B cell (primary cell): ENCODE results near the gene WDR38. TPM values are rescaled to one million over a fixed set of nuclear protein-coding genes. Genes with fewer than 3 reads are reported as not detected.

Experiments
- ATAC-seq: fragments of 200-7000 bp; cut with Tn5 transposase; one replicate; pipeline ENCODE4 v1.10.0; 2021; ENCODE audit warnings: low read depth, mild to moderate bottlenecking, moderate number of reproducible peaks, moderate library complexity
- CTCF ChIA-PET: fragments of 350-600 bp; sonication (Branson Sonifier 250); formaldehyde crosslinking; loops from one replicate; lab custom pipeline; 2021; ENCODE audit warnings: antibody characterized with exemption, inconsistent platforms; lab: Charles Lee
- POLR2A ChIA-PET: fragments of 350-600 bp; sonication (Branson Sonifier 250); formaldehyde crosslinking; loops from one replicate; lab custom pipeline; 2021; ENCODE audit warnings: antibody characterized with exemption; lab: Charles Lee
- DNase-seq: peaks from one replicate; pipeline ENCODE4 v3.0.0; 2013
- H2AFZ ChIP-seq: 2 replicates; pipeline ENCODE4 v1.6.1; 2012; ENCODE audit warnings: mild to moderate bottlenecking, low read depth, low read length; ENCODE audit not compliant: insufficient read depth, poor library complexity, severe bottlenecking
- H3K27ac ChIP-seq, 2 donors: 1 replicate in 1 of 2; 2 replicates in 1 of 2; pipeline ENCODE4 v1.5.1; 2012 to 2013; ENCODE audit warnings: low read length in 2 of 2, mild to moderate bottlenecking in 2 of 2, moderate library complexity in 1 of 2
- H3K27me3 ChIP-seq, 4 experiments: fragments of 200-600 bp in 1 of 4; sonication (generic) in 1 of 4; replicated peaks in 1 of 4; 1 replicate in 2 of 4; 2 replicates in 2 of 4; pipeline versions ENCODE4 v1.6.1 to v1.7.0; 2013 to 2016; ENCODE audit warnings: low read length in 3 of 4, mild to moderate bottlenecking in 2 of 4, mixed read lengths in 1 of 4, moderate library complexity in 1 of 4; ENCODE audit not compliant: insufficient read depth in 4 of 4, control insufficient read depth in 3 of 4; ENCODE audit errors: control extremely low read depth in 1 of 4
- H3K36me3 ChIP-seq, 2 experiments: replicated peaks in 1 of 2; 1 replicate in 1 of 2; 2 replicates in 1 of 2; pipeline versions ENCODE4 v1.6.1 to v1.7.1; 2013; ENCODE audit warnings: low read length in 1 of 2; ENCODE audit not compliant: insufficient read depth in 2 of 2, control insufficient read depth in 1 of 2; ENCODE audit errors: control extremely low read depth in 1 of 2, extremely low read depth in 1 of 2
- H3K4me1 ChIP-seq, 2 donors: fragments of 200-600 bp in 1 of 2; sonication (generic) in 1 of 2; 1 replicate in 1 of 2; 2 replicates in 1 of 2; pipeline versions ENCODE4 v1.5.1 to v1.6.1; 2013 to 2017; ENCODE audit warnings: low read length in 2 of 2; ENCODE audit not compliant: control insufficient read depth in 2 of 2, insufficient read depth in 2 of 2
- H3K4me2 ChIP-seq: replicated peaks from 2 replicates; pipeline ENCODE3; 2012; ENCODE audit warnings: mild to moderate bottlenecking, low read depth, low read length; ENCODE audit not compliant: poor library complexity, severe bottlenecking
- H3K4me3 ChIP-seq, 5 experiments: fragments of 200-600 bp in 1 of 5; sonication (generic) in 1 of 5; 1 replicate in 3 of 5; 2 replicates in 2 of 5; pipeline versions ENCODE4 v1.5.1 to v1.7.0; 2011 to 2016; ENCODE audit warnings: low read length in 4 of 5, mild to moderate bottlenecking in 4 of 5, low read depth in 2 of 5, control low read depth in 1 of 5, moderate library complexity in 1 of 5; ENCODE audit not compliant: insufficient read depth in 1 of 5; ENCODE audit errors: control extremely low read depth in 1 of 5, extremely low read depth in 1 of 5
- H3K79me2 ChIP-seq: fragments of 200-600 bp; sonication (generic); one replicate; pipeline ENCODE4 v1.6.0; 2016; ENCODE audit warnings: low read length; ENCODE audit not compliant: control insufficient read depth, insufficient read depth
- H3K9ac ChIP-seq: fragments of 200-600 bp; sonication (generic); 2 replicates; pipeline ENCODE4 v1.6.1; 2017; ENCODE audit warnings: mild to moderate bottlenecking, low read length, moderate library complexity
- H3K9me3 ChIP-seq, 3 donors: one replicate each; pipeline versions ENCODE4 v1.6.1 to v1.7.1; 2013; ENCODE audit warnings: low read length in 2 of 3; ENCODE audit not compliant: control insufficient read depth in 2 of 3, insufficient read depth in 1 of 3; ENCODE audit errors: control extremely low read depth in 1 of 3
- H4K20me1 ChIP-seq: 2 replicates; pipeline ENCODE4 v1.6.0; 2012; ENCODE audit warnings: mild to moderate bottlenecking, low read length; ENCODE audit not compliant: insufficient read depth, control insufficient read depth, poor library complexity, severe bottlenecking
- H3K27ac Mint-ChIP-seq: one replicate; pipeline ENCODE4 v1.8.0; 2021; ENCODE audit warnings: mixed read lengths
- H3K27me3 Mint-ChIP-seq: one replicate; pipeline ENCODE4 v1.8.0; 2021; ENCODE audit warnings: mixed read lengths
- H3K4me1 Mint-ChIP-seq: one replicate; pipeline ENCODE4 v1.8.0; 2021; ENCODE audit warnings: mixed read lengths
- H3K4me3 Mint-ChIP-seq: one replicate; pipeline ENCODE4 v1.8.0; 2021; ENCODE audit warnings: mixed read lengths
- H3K9me3 Mint-ChIP-seq: one replicate; pipeline ENCODE4 v1.8.0; 2022; ENCODE audit warnings: mixed read lengths; ENCODE audit not compliant: insufficient read depth
- EZH2 ChIP-seq: IDR thresholded peaks from 2 replicates; pipeline ENCODE4 v1.6.1; 2012; ENCODE audit warnings: borderline replicate concordance, low read depth, mild to moderate bottlenecking, moderate library complexity, low read length; ENCODE audit not compliant: insufficient read depth, poor library complexity, severe bottlenecking
- WGBS: methylation state at CpG from one replicate; pipeline ENCODE4 v1.1.5; 2013; ENCODE audit warnings: missing lambda C conversion rate; ENCODE audit not compliant: insufficient coverage; 5-methylcytosine and 5-hydroxymethylcytosine counted together
- intact Hi-C: fragments of 100-400 bp; cut with micrococcal nuclease; formaldehyde crosslinking; loops from one replicate; pipeline ENCODE4 v1.10.0; 2022
- polyA plus RNA-seq: library from polyadenylated mRNA; depleted of rRNA; stranded (reverse); fragments of >200 nt; gene quantifications from 2 replicates; pipeline ENCODE4 v1.2.3, GENCODE V29; 2012
- total RNA-seq, 2 donors: library from RNA; stranded (reverse); fragments of 120-200 nt in 1 of 2; gene quantifications; 1 replicate in 1 of 2; 2 replicates in 1 of 2; pipeline versions ENCODE4 v1.2.3 to v1.2.4, GENCODE V29; 2013 to 2022
- TF ChIP-seq, protein P1 (sequence below): fragments of 200-600 bp; IDR thresholded peaks from one replicate; pipeline ENCODE4 v1.8.0; 2022; ENCODE audit warnings: antibody characterized with exemption, mild to moderate bottlenecking

WDR38 gene
- total and polyA plus RNA-seq, 2 donors (not counting 1 experiment from before 2014, with no cell fraction given), result not detected

DNA sequence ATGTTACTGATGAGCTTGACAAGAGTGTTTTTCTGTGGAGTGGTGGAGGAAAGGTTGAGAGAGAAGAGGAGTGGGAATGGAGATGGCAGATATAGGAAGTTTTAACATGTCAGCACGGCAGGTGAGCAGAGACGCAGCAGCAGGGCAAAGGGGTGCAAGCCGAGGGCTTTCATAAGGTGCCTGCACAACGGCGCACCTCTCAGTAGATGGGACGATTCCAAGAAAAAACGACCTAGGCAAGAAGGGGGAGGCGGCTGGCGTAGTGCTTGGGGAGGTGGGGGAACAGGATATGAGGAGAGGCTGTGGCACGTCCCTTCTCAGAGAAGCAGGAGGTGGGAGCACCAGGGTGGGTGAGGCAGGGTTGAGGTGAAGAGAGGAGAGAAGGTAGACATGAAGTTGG is 33.2 kb downstream of the WDR38 start:
- Histone ChIP-seq H3K4me2 (no peak overlapping the region), H3K9me3 (no peaks in the 10 kb centered on the region), H2AFZ (no peak overlapping the region), H4K20me1 (no peaks in the 10 kb centered on the region), H3K9ac (no peak overlapping the region), H3K27ac (no peak overlapping the region), H3K36me3 (peaks cover 0 to 71% of the 10 kb centered on the region in 2 experiments), H3K4me1 (no peaks in the 10 kb centered on the region), H3K79me2 (no peaks in the 10 kb centered on the region), H3K4me3 (no peak overlapping the region), H3K27me3 (no peaks in the 10 kb centered on the region)
- TF ChIP-seq, protein P1, sequence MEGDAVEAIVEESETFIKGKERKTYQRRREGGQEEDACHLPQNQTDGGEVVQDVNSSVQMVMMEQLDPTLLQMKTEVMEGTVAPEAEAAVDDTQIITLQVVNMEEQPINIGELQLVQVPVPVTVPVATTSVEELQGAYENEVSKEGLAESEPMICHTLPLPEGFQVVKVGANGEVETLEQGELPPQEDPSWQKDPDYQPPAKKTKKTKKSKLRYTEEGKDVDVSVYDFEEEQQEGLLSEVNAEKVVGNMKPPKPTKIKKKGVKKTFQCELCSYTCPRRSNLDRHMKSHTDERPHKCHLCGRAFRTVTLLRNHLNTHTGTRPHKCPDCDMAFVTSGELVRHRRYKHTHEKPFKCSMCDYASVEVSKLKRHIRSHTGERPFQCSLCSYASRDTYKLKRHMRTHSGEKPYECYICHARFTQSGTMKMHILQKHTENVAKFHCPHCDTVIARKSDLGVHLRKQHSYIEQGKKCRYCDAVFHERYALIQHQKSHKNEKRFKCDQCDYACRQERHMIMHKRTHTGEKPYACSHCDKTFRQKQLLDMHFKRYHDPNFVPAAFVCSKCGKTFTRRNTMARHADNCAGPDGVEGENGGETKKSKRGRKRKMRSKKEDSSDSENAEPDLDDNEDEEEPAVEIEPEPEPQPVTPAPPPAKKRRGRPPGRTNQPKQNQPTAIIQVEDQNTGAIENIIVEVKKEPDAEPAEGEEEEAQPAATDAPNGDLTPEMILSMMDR, result no peak
- TF ChIP-seq EZH2, result no peak
- no peak for DNase-seq
- CTCF ChIA-PET, result interaction anchor here (1.6 kb wide), 1 partner anchor 33 kb away, joined by 6 read pairs; the partner anchor contains the start of gene WDR38
- Mint-ChIP-seq H3K4me1 (no peaks in the 10 kb centered on the region), H3K9me3 (no peaks in the 10 kb centered on the region), H3K4me3 (no peak overlapping the region), H3K27ac (no peak overlapping the region), H3K27me3 (no peaks in the 10 kb centered on the region)
- no peak for ATAC-seq
- POLR2A ChIA-PET, result interaction anchor here (0.5 kb wide), 1 partner anchor 1973 kb away, joined by 3 read pairs; the partner anchor contains the start of gene ZBTB6
- intact Hi-C loops, result no loop called here
- 96% methylated on average over 10 of the region's 10 CpGs for WGBS

DNA sequence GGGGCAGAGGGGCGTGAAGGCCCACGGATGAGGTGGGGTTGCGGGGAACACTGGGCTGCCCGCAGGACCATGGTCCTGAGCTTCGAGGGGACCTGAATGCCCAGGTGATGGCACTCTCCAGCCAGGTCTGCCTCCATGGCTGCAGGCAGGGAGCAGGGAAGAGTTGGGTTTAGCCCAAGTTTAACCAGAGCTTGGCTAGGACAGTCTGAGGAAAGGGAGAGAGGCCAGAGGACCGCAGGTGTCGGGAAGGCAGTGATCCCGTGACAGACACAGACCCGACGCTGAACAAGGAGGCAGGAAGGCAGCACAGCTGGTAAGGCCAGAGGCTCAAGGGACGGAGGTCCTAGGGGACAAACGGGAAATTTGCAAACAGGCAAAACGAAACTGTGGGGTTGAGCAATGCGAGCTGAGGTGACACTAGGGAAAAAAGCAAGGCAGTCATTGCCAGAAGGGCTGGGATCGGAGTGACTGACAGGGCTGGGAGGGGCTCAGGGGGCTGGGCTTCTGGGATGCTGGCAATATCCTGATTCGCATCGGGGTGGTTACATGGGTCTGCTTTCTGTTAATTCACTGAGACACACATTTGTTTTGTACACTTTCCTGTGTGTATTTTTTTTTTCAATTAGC is 33.7 kb downstream of the WDR38 start:
- intact Hi-C loops, result no loop called here
- H3K9me3 Mint-ChIP-seq, result no peaks in the 10 kb centered on the region
- Histone ChIP-seq H3K79me2 (no peaks in the 10 kb centered on the region), H3K9me3 (no peaks in the 10 kb centered on the region), H2AFZ (no peak overlapping the region), H3K9ac (no peak overlapping the region), H3K27me3 (no peaks in the 10 kb centered on the region), H3K27ac (no peak overlapping the region), H3K4me3 (no peak overlapping the region), H3K36me3 (peaks cover 0 to 68% of the 10 kb centered on the region in 2 experiments), H3K4me1 (no peaks in the 10 kb centered on the region), H4K20me1 (no peaks in the 10 kb centered on the region), H3K4me2 (no peak overlapping the region)
- H3K27me3 Mint-ChIP-seq, result no peaks in the 10 kb centered on the region
- DNase-seq, result no peak
- H3K4me3 Mint-ChIP-seq, result no peak overlapping the region
- CTCF ChIA-PET, result interaction anchor here (1.6 kb wide), 1 partner anchor 34 kb away, joined by 6 read pairs; the partner anchor contains the start of gene WDR38
- 80% methylated on average over 15 of the region's 17 CpGs for WGBS
- TF ChIP-seq, protein P1, result no peak
- no peak for TF ChIP-seq EZH2
- no peak overlapping the region for H3K27ac Mint-ChIP-seq
- POLR2A ChIA-PET, result interaction anchor here (0.5 kb wide), 1 partner anchor 1974 kb away, joined by 3 read pairs; the partner anchor contains the start of gene ZBTB6
- H3K4me1 Mint-ChIP-seq, result no peaks in the 10 kb centered on the region
- ATAC-seq, result no peak
